B cell (primary cell): Measurements from ENCODE around the gene STXBP1.

Experiments used
- CTCF ChIP-seq: fragments of 200-600 bp; IDR thresholded peaks from one replicate; pipeline ENCODE4 v1.8.0; 2022; ENCODE audit warnings: antibody characterized with exemption, mild to moderate bottlenecking
- EZH2 ChIP-seq: IDR thresholded peaks from 2 replicates; pipeline ENCODE4 v1.6.1; 2012; ENCODE audit warnings: borderline replicate concordance, low read depth, mild to moderate bottlenecking, moderate library complexity, low read length; ENCODE audit not compliant: insufficient read depth, poor library complexity, severe bottlenecking

- TF ChIP-seq CTCF (no peak), EZH2 (no peak)
Observed at GRCh38 chr9:127658428-127658827, 46.4 kb downstream of the STXBP1 start.
